K562 (cell line): ENCODE measurements around the gene CAMK2G. TPM values are rescaled to one million over a fixed set of nuclear protein-coding genes. Genes with fewer than 3 reads are reported as not detected.

Experiments
- ATAC-seq: fragments of 200-7000 bp; cut with Tn5 transposase; 3 replicates; pipeline ENCODE4 v1.9.1; 2020; ENCODE audit warnings: moderate library complexity
- BruUV-seq: library from RNA; stranded (reverse); fragments of 400-500 nt; replicated peaks from 2 replicates; lab custom pipeline; 2021; lab: Mats Ljungman, UMichigan
- CTCF ChIA-PET: fragments of 300-600 bp; formaldehyde crosslinking; extraction: SDS; loops from one replicate; lab custom pipeline; 2021; ENCODE audit warnings: low intra/inter-chr PET ratio; lab: Yijun Ruan, JAX
- POLR2A ChIA-PET: fragments of 300-600, 350-650 bp; sonication (Branson Sonifier 250); formaldehyde crosslinking; extraction: SDS; loops from one replicate; lab custom pipeline; 2021; ENCODE audit warnings: antibody characterized with exemption, inconsistent platforms; lab: Yijun Ruan, JAX
- DNase-seq, 4 experiments: peaks; one replicate each; pipeline versions ENCODE4 v3.0.0 to v3.0.0-alpha.2; 2011 to 2018; ENCODE audit warnings: low spot score in 3 of 4, mixed read lengths in 3 of 4; ENCODE audit errors: extremely low read depth in 1 of 4
- FAIRE-seq: peaks from 2 replicates; lab custom pipeline; 2011; peaks lifted over from hg19 to GRCh38; lab: Jason Lieb, UNC
- H2AFZ ChIP-seq: 2 replicates; pipeline ENCODE4 v1.6.0; 2011; ENCODE audit warnings: low read depth, low read length, control low read depth, inconsistent platforms
- H3K27ac ChIP-seq: fragments of 200-600 bp; 3 replicates; pipeline ENCODE4 v1.8.0; 2011; ENCODE audit warnings: low read depth, mild to moderate bottlenecking, control low read depth, inconsistent platforms, low read length, moderate library complexity, mixed read lengths; ENCODE audit errors: extremely low read depth
- H3K27me3 ChIP-seq, 2 experiments: fragments of 300-600 bp in 1 of 2; 2 replicates in 1 of 2; 3 replicates in 1 of 2; pipeline versions ENCODE4 v1.6.0 to v1.8.0; 2011; ENCODE audit warnings: inconsistent platforms in 2 of 2, low read length in 2 of 2, mild to moderate bottlenecking in 1 of 2, mixed read lengths in 1 of 2, moderate library complexity in 1 of 2; ENCODE audit not compliant: control insufficient read depth in 2 of 2, insufficient read depth in 2 of 2
- H3K36me3 ChIP-seq: fragments of 300-600 bp; 3 replicates; pipeline ENCODE4 v1.8.0; 2011; ENCODE audit warnings: mild to moderate bottlenecking, low read length, inconsistent platforms; ENCODE audit not compliant: control insufficient read depth, insufficient read depth
- H3K4me1 ChIP-seq, 2 experiments: fragments of 200-600 bp in 1 of 2; replicated peaks in 1 of 2; 2 replicates in 1 of 2; 3 replicates in 1 of 2; pipeline versions ENCODE4 v1.5.1 to v1.8.0; 2011; ENCODE audit warnings: inconsistent platforms in 2 of 2, low read length in 2 of 2, mild to moderate bottlenecking in 1 of 2, mixed read lengths in 1 of 2, moderate library complexity in 1 of 2; ENCODE audit not compliant: control insufficient read depth in 2 of 2, insufficient read depth in 2 of 2
- H3K4me2 ChIP-seq: 2 replicates; pipeline ENCODE4 v1.6.1; 2011; ENCODE audit warnings: low read length, control low read depth, inconsistent platforms, mixed read lengths; ENCODE audit not compliant: insufficient read depth
- H3K4me3 ChIP-seq: fragments of 200-600 bp; sonication (generic), shearing (Covaris generic); 2 replicates; pipeline ENCODE4 v1.5.1; 2016; ENCODE audit warnings: control low read depth, inconsistent platforms
- H3K79me2 ChIP-seq: fragments of 200-600 bp; 3 replicates; pipeline ENCODE4 v1.8.0; 2011; ENCODE audit warnings: low read length, inconsistent platforms; ENCODE audit not compliant: control insufficient read depth, insufficient read depth
- H3K9ac ChIP-seq, 2 experiments: 2 replicates each; pipeline versions ENCODE4 v1.6.0 to v1.6.1; 2011; ENCODE audit warnings: low read depth in 2 of 2, low read length in 2 of 2, control low read depth in 1 of 2, inconsistent platforms in 1 of 2, mild to moderate bottlenecking in 1 of 2, mixed read lengths in 1 of 2; ENCODE audit not compliant: insufficient read depth in 1 of 2
- H3K9me1 ChIP-seq: one replicate; pipeline ENCODE4 v1.6.0; 2011; ENCODE audit warnings: inconsistent platforms, mild to moderate bottlenecking, low read length, moderate library complexity; ENCODE audit not compliant: control insufficient read depth, insufficient read depth
- H3K9me3 ChIP-seq: replicated peaks from 2 replicates; pipeline ENCODE4 v1.5.1; 2011; ENCODE audit warnings: low read depth, low read length, inconsistent platforms; ENCODE audit not compliant: control insufficient read depth, insufficient read depth
- H4K20me1 ChIP-seq: replicated peaks from 2 replicates; pipeline ENCODE4 v1.6.1; 2011; ENCODE audit warnings: low read length, inconsistent platforms, mixed read lengths; ENCODE audit not compliant: control insufficient read depth, insufficient read depth
- CBFB ChIP-seq: sonication (generic); formaldehyde crosslinking; IDR thresholded peaks from 2 replicates; pipeline ENCODE4 v1.4.0; 2020; ENCODE audit warnings: mild to moderate bottlenecking, missing genetic modification reagents
- PREB ChIP-seq: sonication (generic); formaldehyde crosslinking; IDR thresholded peaks from 2 replicates; pipeline ENCODE4 v1.8.1; 2023; ENCODE audit warnings: mild to moderate bottlenecking, missing genetic modification reagents
- TAF7 ChIP-seq: fragments of 450-650 bp; IDR thresholded peaks from 2 replicates; pipeline ENCODE4 v1.6.1; 2016; ENCODE audit warnings: missing genetic modification characterization, missing compliant biosample characterization
- THRA ChIP-seq: fragments of 450-650 bp; IDR thresholded peaks from 2 replicates; pipeline ENCODE4 v1.6.1; 2017; ENCODE audit warnings: mild to moderate bottlenecking, moderate library complexity
- WGBS: fragments of 100-300 bp; shearing (Covaris generic); methylation state at CpG from one replicate; pipeline ENCODE4 v1.1.6; 2016; ENCODE audit warnings: low coverage, mixed read lengths; ENCODE audit not compliant: insufficient coverage; ENCODE audit errors: missing lambda C conversion rate; 5-methylcytosine and 5-hydroxymethylcytosine counted together
- in situ Hi-C: fragments of 300-500 bp; cut with MboI; formaldehyde crosslinking; loops from 4 replicates; pipeline ENCODE4 v1.15.0; 2018; ENCODE audit warnings: inconsistent platforms, mixed read lengths
- intact Hi-C: fragments of 100-400 bp; cut with micrococcal nuclease; formaldehyde crosslinking; loops from 2 replicates; pipeline ENCODE4 v1.14.2; 2022
- polyA plus RNA-seq, 8 experiments: library from polyadenylated mRNA; depleted of rRNA in 4 of 8; stranded (reverse) in 5 of 8; unstranded in 3 of 8; fragments of >200 nt; fragmentation: Nextera tagmentation in 2 of 8; fragmentation: Illumina TruSeq in 1 of 8; extraction: Ambion mirVana in 2 of 8; extraction: Trizol in 1 of 8; gene quantifications; 2 replicates each; pipeline versions ENCODE4 v1.2.1 to v1.2.3, GENCODE V29; 2011 to 2014; ENCODE audit warnings: inconsistent platforms in 1 of 8, missing spikeins in 1 of 8
- total RNA-seq, 7 experiments: library from RNA; depleted of rRNA in 6 of 7; stranded (reverse); fragments of >200 nt in 6 of 7; fragmentation: Illumina TruSeq in 2 of 7; extraction: Trizol in 2 of 7; gene quantifications; 2 replicates each; pipeline versions ENCODE4 v1.2.1 to v1.2.3, GENCODE V29; 2011 to 2021; ENCODE audit warnings: low replicate concordance in 1 of 7

Gene CAMK2G
- total and polyA plus RNA-seq, 9 of the 15 experiments (the other 6 are each of a cell fraction or from before 2014, with no cell fraction given): 9.0 to 37.9 (median 32.6) TPM

GRCh38 chr10:73866621-73867020 lies 7.7 kb downstream of the CAMK2G start:
- H3K79me2 ChIP-seq: peaks cover 10% of the 10 kb centered on the region; the same call in 1 of the 3 replicates
- TF ChIP-seq PREB (CRISPR knock-in tag): no peak
- TF ChIP-seq CBFB (CRISPR knock-in tag): no peak
- no peak for TF ChIP-seq TAF7 (tag)
- no peak for TF ChIP-seq THRA
- TF ChIP-seq, all 486 proteins: peak for 0
- no peak overlapping the region for H3K27ac ChIP-seq

More at GRCh38 chr10:73866621-73867020, 7.7 kb downstream of the CAMK2G start:
- in situ Hi-C loops (no loop called here), intact Hi-C loops (no loop called here)
- H3K9me1 ChIP-seq: no peaks in the 10 kb centered on the region
- 94% methylated on average over 7 of the region's 7 CpGs for WGBS
- no peak overlapping the region for H3K4me3 ChIP-seq
- H3K4me2 ChIP-seq: no peak overlapping the region
- FAIRE-seq (no peak), DNase-seq (no peak), ATAC-seq (no peak)
- peak overlapping the region in 1 of 2 experiments; percentile 3; a peak in 1 of 4 replicates for H3K9ac ChIP-seq
- H3K9me3 ChIP-seq: no peaks in the 10 kb centered on the region
- POLR2A ChIA-PET: interaction anchor here (0.6 to 1.5 kb wide), 9 partner anchors 10 to 371 kb away, joined by 3 to 5 read pairs (median 3); partner anchors contain the start of gene PPP3CB
- BruUV-seq: no TSS peak
- peaks cover 15 to 22% of the 10 kb centered on the region in 2 experiments for H3K4me1 ChIP-seq
- H3K27me3 ChIP-seq: no peaks in the 10 kb centered on the region
- H3K36me3 ChIP-seq: peaks cover 85% of the 10 kb centered on the region
- no peak overlapping the region for H2AFZ ChIP-seq
- CTCF ChIA-PET: interaction anchor here (0.7 kb wide), 1 partner anchor 13 kb away, joined by 3 read pairs; no protein-coding TSS in a partner anchor
- H4K20me1 ChIP-seq: peaks cover 13% of the 10 kb centered on the region; the same call in 1 of the 2 replicates
